GM21381 (cell line): ENCODE measurements around the gene PRKCE.
"Not testable (repeated sequence)": the region's sequence is repeated elsewhere in the genome, so short reads cannot be mapped to it uniquely, and the experiment has no call there.

Source experiments
- ATAC-seq: cut with Tn5 transposase; IDR thresholded peaks from one replicate; pipeline ENCODE4 v1.9.1; 2021; ENCODE audit warnings: mild to moderate bottlenecking, moderate library complexity; ENCODE audit not compliant: unreplicated experiment

The PRKCE gene

GRCh38 chr2:45852450-45853150 lies 201.1 kb downstream of the PRKCE start:
- no peak for ATAC-seq

GRCh38 chr2:45855374-45855773 lies 203.9 kb downstream of the PRKCE start:
- no peak for ATAC-seq

GRCh38 chr2:45856391-45857274 lies 205.2 kb downstream of the PRKCE start:
- ATAC-seq, result no peak

- no peak for ATAC-seq
Measured at GRCh38 chr2:45857275-45857609, 205.8 kb downstream of the PRKCE start.

- no peak for ATAC-seq
Measured at GRCh38 chr2:45857867-45858520, 206.5 kb downstream of the PRKCE start.

GRCh38 chr2:45858872-45859271 lies 207.4 kb downstream of the PRKCE start:
- ATAC-seq, result not testable (repeated sequence)

- ATAC-seq, result no peak
Measured at GRCh38 chr2:45859682-45860081, 208.2 kb downstream of the PRKCE start.

GRCh38 chr2:45860136-45861121 lies 209.0 kb downstream of the PRKCE start:
- ATAC-seq, result no peak

GRCh38 chr2:45862843-45863242 lies 211.4 kb downstream of the PRKCE start:
- ATAC-seq, result no peak

- ATAC-seq, result no peak
Measured at GRCh38 chr2:45864121-45864520, 212.6 kb downstream of the PRKCE start.

GRCh38 chr2:45867349-45867748 lies 215.9 kb downstream of the PRKCE start:
- no peak for ATAC-seq

- ATAC-seq, result no peak
Measured at GRCh38 chr2:45867800-45868199, 216.3 kb downstream of the PRKCE start.

- ATAC-seq, result no peak
Measured at GRCh38 chr2:45869165-45869501, 217.7 kb downstream of the PRKCE start.

- ATAC-seq, result no peak
Measured at GRCh38 chr2:45871025-45871424, 219.6 kb downstream of the PRKCE start.

GRCh38 chr2:45871541-45871940 lies 220.1 kb downstream of the PRKCE start:
- no peak for ATAC-seq

- no peak for ATAC-seq
Measured at GRCh38 chr2:45872211-45872610, 220.7 kb downstream of the PRKCE start.

GRCh38 chr2:45874344-45874743 lies 222.9 kb downstream of the PRKCE start:
- no peak for ATAC-seq

- no peak for ATAC-seq
Measured at GRCh38 chr2:45876611-45877010, 225.1 kb downstream of the PRKCE start.

- ATAC-seq, result no peak
Measured at GRCh38 chr2:45879406-45879805, 227.9 kb downstream of the PRKCE start.

GRCh38 chr2:45879936-45880335 lies 228.5 kb downstream of the PRKCE start:
- ATAC-seq, result no peak
